ENCODE measurements around the gene CRYBG2.
A peak's percentile ranks its signal among the peaks of the same experiment; 100 is the strongest.

The CRYBG2 gene

DNA sequence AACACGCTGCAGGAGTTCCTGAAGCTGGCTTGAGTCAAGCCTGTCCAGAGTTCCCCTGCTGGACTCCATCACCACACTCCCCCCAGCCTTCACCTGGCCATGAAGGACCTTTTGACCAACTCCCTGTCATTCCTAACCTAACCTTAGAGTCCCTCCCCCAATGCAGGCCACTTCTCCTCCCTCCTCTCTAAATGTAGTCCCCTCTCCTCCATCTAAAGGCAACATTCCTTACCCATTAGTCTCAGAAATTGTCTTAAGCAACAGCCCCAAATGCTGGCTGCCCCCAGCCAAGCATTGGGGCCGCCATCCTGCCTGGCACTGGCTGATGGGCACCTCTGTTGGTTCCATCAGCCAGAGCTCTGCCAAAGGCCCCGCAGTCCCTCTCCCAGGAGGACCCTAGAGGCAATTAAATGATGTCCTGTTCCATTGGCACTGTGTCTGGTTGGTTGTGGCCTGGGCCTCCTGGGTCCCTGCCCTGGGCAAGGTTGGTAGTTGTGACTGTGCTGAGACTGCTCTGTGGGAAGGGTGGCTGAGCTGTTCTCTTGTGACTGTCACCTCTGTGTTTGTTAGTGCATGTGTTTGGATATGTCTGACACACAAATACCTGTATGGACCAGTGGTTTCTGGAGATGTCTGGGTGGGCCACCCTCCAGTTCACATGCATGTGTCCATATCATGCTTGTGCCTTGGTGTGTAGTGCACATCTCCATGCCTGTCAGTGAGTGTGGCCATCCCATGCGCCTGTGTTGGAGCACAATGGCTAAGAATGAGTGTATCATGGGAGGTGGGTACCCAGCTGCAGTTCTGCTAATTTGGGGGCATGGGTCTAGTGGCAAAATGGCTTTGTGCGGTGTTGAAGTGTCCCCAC is 72.6 kb downstream of the CRYBG2 start:
- no peak for DNase-seq (ENCODE audit: low read depth)

GRCh38 chr1:26280333-26281042 is 73.4 kb downstream of the CRYBG2 start:
- peak; percentile 88 for DNase-seq (ENCODE audit: low read depth)

GRCh38 chr1:26279456-26280332 is 74.2 kb downstream of the CRYBG2 start, which contains the start of gene SH3BGRL3:
Gene SH3BGRL3, plus strand, starts transcription at chr1:26280086. Its CDS starts 70 bp downstream, at chr1:26280156.
- DNase-seq (ENCODE audit: low read depth) = peak; percentile 79

DNA sequence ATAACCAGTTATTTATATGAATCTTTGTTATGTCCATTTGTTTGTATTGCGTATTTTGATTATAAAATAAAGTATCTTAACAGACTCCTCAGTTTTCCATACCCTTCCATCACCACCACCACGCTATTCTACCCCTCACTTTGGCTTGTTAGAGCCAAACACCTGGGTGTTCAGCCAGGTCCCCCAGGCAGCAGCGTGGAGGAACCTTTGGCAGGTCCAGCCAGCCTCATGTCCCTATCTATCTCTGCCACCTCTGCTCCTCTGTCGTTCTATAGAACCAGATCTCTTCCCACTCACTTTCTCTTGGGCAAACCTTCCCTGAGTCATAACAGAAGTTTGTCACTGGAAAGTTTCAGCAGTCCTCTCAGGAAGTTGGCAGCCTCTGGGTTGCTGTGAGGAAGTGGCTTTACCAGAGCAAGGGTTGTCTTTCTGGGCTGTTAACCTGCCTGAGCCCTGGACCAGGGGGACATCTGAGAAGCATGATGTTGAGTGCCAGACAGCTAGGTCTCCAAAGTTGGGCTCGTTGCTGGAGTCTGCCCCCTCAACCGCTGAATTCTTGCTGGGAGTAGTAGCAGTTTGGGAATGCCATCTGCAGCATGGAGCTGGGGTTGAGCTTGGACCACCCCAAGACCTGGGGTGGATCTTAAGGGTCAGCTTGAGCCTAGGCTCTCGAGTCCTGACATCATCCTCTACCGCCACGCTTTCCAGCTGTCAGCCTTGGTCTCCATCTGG is 75.0 kb downstream of the CRYBG2 start:
- peak; percentile 54 for DNase-seq (ENCODE audit: low read depth)

- DNase-seq (ENCODE audit: low read depth) = no peak
These were observed 75.6 kb downstream of the CRYBG2 start for GRCh38 chr1:26278303-26278702.

- DNase-seq (ENCODE audit: low read depth) = no peak
These were observed 76.2 kb downstream of the CRYBG2 start for GRCh38 chr1:26277719-26278118.

GRCh38 chr1:26277261-26277661 is 76.7 kb downstream of the CRYBG2 start:
- no peak for DNase-seq (ENCODE audit: low read depth)

DNA sequence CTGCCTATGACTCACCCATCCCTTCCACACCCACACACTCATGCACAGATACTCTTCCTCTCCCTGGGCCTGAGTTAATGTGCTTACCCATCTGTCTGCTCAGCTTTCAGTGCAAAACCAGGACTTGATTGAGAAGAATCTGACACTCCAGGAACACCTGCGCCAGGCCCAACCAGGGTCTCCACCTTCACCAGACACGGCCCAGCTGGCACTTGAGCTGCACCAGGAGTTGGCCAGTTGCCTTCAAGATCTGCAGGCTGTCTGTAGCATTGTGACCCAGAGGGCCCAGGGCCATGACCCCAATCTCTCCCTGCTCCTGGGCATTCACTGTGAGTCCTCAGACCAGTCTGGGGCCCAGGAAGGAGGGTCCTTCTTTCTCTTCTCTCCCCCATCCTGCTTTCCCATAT is 77.5 kb downstream of the CRYBG2 start:
- no peak for DNase-seq (ENCODE audit: low read depth)

GRCh38 chr1:26275580-26276431 is 78.1 kb downstream of the CRYBG2 start:
- peak; percentile 98 for DNase-seq (ENCODE audit: low read depth)

- DNase-seq (ENCODE audit: low read depth) = peak; percentile 72
These were observed 79.0 kb downstream of the CRYBG2 start for GRCh38 chr1:26274801-26275425.

Measured in amniotic epithelial cell (primary cell).